SK-N-SH (cell line): ENCODE measurements around the gene GALNT18.

ENCODE experiments used
- CTCF ChIP-seq: fragments of 200-600 bp; sonication (generic); IDR thresholded peaks from 2 replicates; pipeline ENCODE4 v1.6.1; 2017; ENCODE audit warnings: antibody characterized with exemption, mild to moderate bottlenecking, moderate library complexity
- GATA2 ChIP-seq: sonication (generic); formaldehyde crosslinking; IDR thresholded peaks from 2 replicates; pipeline ENCODE4 v1.5.0; 2020; ENCODE audit warnings: mild to moderate bottlenecking, missing genetic modification reagents
- SIN3A ChIP-seq: IDR thresholded peaks from 2 replicates; pipeline ENCODE4 v1.6.1; 2012; ENCODE audit warnings: low read depth, mild to moderate bottlenecking, low read length, moderate library complexity, borderline replicate concordance
- TF ChIP-seq, protein P1 (sequence below): IDR thresholded peaks from 2 replicates; pipeline ENCODE4 v1.4.0; 2012; ENCODE audit warnings: low read depth, borderline replicate concordance

DNA sequence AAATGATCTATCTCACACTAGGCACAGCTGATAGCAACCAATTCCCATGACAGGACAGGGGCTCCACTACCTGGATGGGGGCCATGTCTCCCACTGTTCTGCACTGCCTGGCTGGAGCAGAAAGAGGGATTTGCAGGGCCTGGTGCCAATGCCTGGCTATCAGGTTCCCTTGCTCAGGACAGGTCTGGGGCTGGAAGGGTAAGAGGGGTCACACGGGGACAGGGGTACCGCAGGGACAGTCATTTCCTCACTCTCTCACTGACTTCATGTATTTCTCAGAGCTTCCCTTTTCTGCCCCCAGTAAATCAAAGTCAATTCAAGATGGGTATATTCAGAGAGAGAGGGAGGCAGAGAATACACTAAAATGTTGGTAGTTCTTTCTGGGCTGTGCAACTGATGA is 149.7 kb downstream of the GALNT18 start:
- TF ChIP-seq CTCF (no peak), GATA2 (CRISPR knock-in tag) (0 out of 2 replicates have a peak, but pooled peaks have one; percentile 4), SIN3A (no peak)
- TF ChIP-seq, protein P1, sequence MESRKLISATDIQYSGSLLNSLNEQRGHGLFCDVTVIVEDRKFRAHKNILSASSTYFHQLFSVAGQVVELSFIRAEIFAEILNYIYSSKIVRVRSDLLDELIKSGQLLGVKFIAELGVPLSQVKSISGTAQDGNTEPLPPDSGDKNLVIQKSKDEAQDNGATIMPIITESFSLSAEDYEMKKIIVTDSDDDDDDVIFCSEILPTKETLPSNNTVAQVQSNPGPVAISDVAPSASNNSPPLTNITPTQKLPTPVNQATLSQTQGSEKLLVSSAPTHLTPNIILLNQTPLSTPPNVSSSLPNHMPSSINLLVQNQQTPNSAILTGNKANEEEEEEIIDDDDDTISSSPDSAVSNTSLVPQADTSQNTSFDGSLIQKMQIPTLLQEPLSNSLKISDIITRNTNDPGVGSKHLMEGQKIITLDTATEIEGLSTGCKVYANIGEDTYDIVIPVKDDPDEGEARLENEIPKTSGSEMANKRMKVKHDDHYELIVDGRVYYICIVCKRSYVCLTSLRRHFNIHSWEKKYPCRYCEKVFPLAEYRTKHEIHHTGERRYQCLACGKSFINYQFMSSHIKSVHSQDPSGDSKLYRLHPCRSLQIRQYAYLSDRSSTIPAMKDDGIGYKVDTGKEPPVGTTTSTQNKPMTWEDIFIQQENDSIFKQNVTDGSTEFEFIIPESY, result no peak
